HepG2 (cell line): ENCODE measurements around the gene KCNQ1OT1. TPM values are rescaled to one million over a fixed set of nuclear protein-coding genes. Genes with fewer than 3 reads are reported as not detected.

ENCODE experiments used
- IKZF1 ChIP-seq: fragments of 450-650 bp; IDR thresholded peaks from 2 replicates; pipeline ENCODE4 v1.7.1; 2016
- KDM2A ChIP-seq: sonication (generic); formaldehyde crosslinking; IDR thresholded peaks from 2 replicates; pipeline ENCODE4 v1.4.0; 2020; ENCODE audit warnings: low read depth, missing genetic modification reagents, borderline replicate concordance
- KDM5B ChIP-seq: sonication (generic); formaldehyde crosslinking; IDR thresholded peaks from 2 replicates; pipeline ENCODE4 v1.4.0; 2020; ENCODE audit warnings: missing genetic modification reagents, mild to moderate bottlenecking, borderline replicate concordance
- MTF1 ChIP-seq: sonication (generic); formaldehyde crosslinking; IDR thresholded peaks from 2 replicates; pipeline ENCODE4 v1.5.0; 2020; ENCODE audit warnings: missing genetic modification reagents
- PITX1 ChIP-seq: sonication (generic); formaldehyde crosslinking; IDR thresholded peaks from 2 replicates; pipeline ENCODE4 v1.5.1; 2020; ENCODE audit warnings: mild to moderate bottlenecking, missing genetic modification reagents
- POGZ ChIP-seq: sonication (generic); formaldehyde crosslinking; IDR thresholded peaks from 2 replicates; pipeline ENCODE4 v1.4.0; 2020; ENCODE audit warnings: mild to moderate bottlenecking, missing genetic modification reagents
- TAF1 ChIP-seq: sonication (generic); formaldehyde crosslinking; IDR thresholded peaks from 2 replicates; pipeline ENCODE4 v1.4.0; 2020; ENCODE audit warnings: missing genetic modification reagents
- ZBTB2 ChIP-seq: sonication (generic); formaldehyde crosslinking; IDR thresholded peaks from 2 replicates; pipeline ENCODE4 v1.8.0; 2022; ENCODE audit warnings: low read depth, missing genetic modification reagents
- ZFP37 ChIP-seq: sonication (generic); formaldehyde crosslinking; IDR thresholded peaks from 2 replicates; pipeline ENCODE4 v1.4.0; 2020; ENCODE audit warnings: missing genetic modification reagents, borderline replicate concordance
- ZNF225 ChIP-seq: sonication (generic); formaldehyde crosslinking; IDR thresholded peaks from 2 replicates; pipeline ENCODE4 v1.4.0; 2020; ENCODE audit warnings: mild to moderate bottlenecking, missing genetic modification reagents
- ZNF235 ChIP-seq: sonication (generic); formaldehyde crosslinking; IDR thresholded peaks from 2 replicates; pipeline ENCODE4 v1.8.1; 2023; ENCODE audit warnings: mild to moderate bottlenecking, missing genetic modification reagents, borderline replicate concordance
- ZNF263 ChIP-seq: sonication (generic); formaldehyde crosslinking; IDR thresholded peaks from 2 replicates; pipeline ENCODE4 v1.4.0; 2020; ENCODE audit warnings: missing genetic modification reagents
- ZNF441 ChIP-seq: sonication (generic); formaldehyde crosslinking; IDR thresholded peaks from 2 replicates; pipeline ENCODE4 v1.7.0; 2021; ENCODE audit warnings: missing genetic modification reagents, borderline replicate concordance
- ZNF609 ChIP-seq: sonication (generic); formaldehyde crosslinking; IDR thresholded peaks from 2 replicates; pipeline ENCODE4 v1.4.0; 2020; ENCODE audit warnings: mild to moderate bottlenecking, missing genetic modification reagents, borderline replicate concordance
- ZNF646 ChIP-seq: sonication (generic); formaldehyde crosslinking; IDR thresholded peaks from 2 replicates; pipeline ENCODE4 v1.9.0; 2021; ENCODE audit warnings: mild to moderate bottlenecking, missing genetic modification reagents
- ZSCAN31 ChIP-seq: sonication (generic); formaldehyde crosslinking; IDR thresholded peaks from 2 replicates; pipeline ENCODE4 v1.5.0; 2020; ENCODE audit warnings: low read depth, mild to moderate bottlenecking, missing genetic modification reagents
- polyA plus RNA-seq, 8 experiments: library from polyadenylated mRNA; depleted of rRNA in 3 of 8; stranded (reverse) in 7 of 8; unstranded in 1 of 8; fragments of >200 nt; fragmentation: Illumina TruSeq in 4 of 8; extraction: Trizol in 4 of 8; gene quantifications; 2 replicates each; pipeline versions ENCODE4 v1.2.1 to v1.2.3, GENCODE V29; 2011 to 2016; ENCODE audit warnings: low read depth in 4 of 8, missing spikeins in 1 of 8, mixed read lengths in 1 of 8; ENCODE audit not compliant: insufficient read depth in 1 of 8
- total RNA-seq, 5 experiments: library from RNA; depleted of rRNA; stranded (reverse); fragments of >200 nt; fragmentation: Illumina TruSeq; extraction: Trizol; gene quantifications; 2 replicates each; pipeline ENCODE4 v1.2.3, GENCODE V29; 2016; ENCODE audit warnings: low read depth in 1 of 5

Gene KCNQ1OT1
- total and polyA plus RNA-seq, 2 of the 13 experiments (the other 11 are each of a cell fraction or from before 2014, with no cell fraction given): 1.3 to 18.9 TPM

- peak; percentile 74; the same call in 1 of the 2 replicates for TF ChIP-seq PITX1
- TF ChIP-seq MTF1 (CRISPR knock-in tag): peak; percentile 73; the same call in 1 of the 2 replicates
- TF ChIP-seq ZNF225 (CRISPR knock-in tag): peak; percentile 40; the same call in 1 of the 2 replicates
- peak; percentile 87 for TF ChIP-seq KDM2A (CRISPR knock-in tag)
- TF ChIP-seq ZNF609 (CRISPR knock-in tag): peak; percentile 64
- peak; percentile 50; the same call in 1 of the 2 replicates for TF ChIP-seq ZNF646 (CRISPR knock-in tag)
- peak; percentile 95 for TF ChIP-seq KDM5B (CRISPR knock-in tag)
- peak; percentile 65 for TF ChIP-seq ZSCAN31 (CRISPR knock-in tag)
- TF ChIP-seq ZBTB2 (CRISPR knock-in tag): 0 out of 2 replicates have a peak, but pooled peaks have one; percentile 61
- peak; percentile 93 for TF ChIP-seq ZNF235 (CRISPR knock-in tag)
- peak; percentile 83 for TF ChIP-seq ZNF441 (CRISPR knock-in tag)
- TF ChIP-seq ZFP37 (CRISPR knock-in tag): peak; percentile 86; the same call in 1 of the 2 replicates
- TF ChIP-seq TAF1 (CRISPR knock-in tag): peak; percentile 100
- TF ChIP-seq IKZF1: no peak
- peak; percentile 96 for TF ChIP-seq ZNF263
- peak; percentile 63 for TF ChIP-seq POGZ (CRISPR knock-in tag)
Observed at GRCh38 chr11:2699531-2700414, at the start of gene KCNQ1OT1 (continued).
